HEK293T (cell line): ENCODE results near the gene ARG2.

Experiments used
- CTCF ChIA-PET: fragments of 350-600 bp; formaldehyde crosslinking; extraction: SDS; loops from one replicate; lab custom pipeline; 2021; ENCODE audit warnings: antibody characterized with exemption, inconsistent platforms; lab: Yijun Ruan, JAX
- POLR2A ChIA-PET: fragments of 350-600 bp; formaldehyde crosslinking; extraction: SDS; loops from one replicate; lab custom pipeline; 2020; ENCODE audit warnings: antibody characterized with exemption, inconsistent platforms; lab: Yijun Ruan, JAX
- DNase-seq: peaks from one replicate; pipeline ENCODE4 v3.0.0; 2012; ENCODE audit warnings: mixed read lengths; ENCODE audit errors: extremely low spot score
- ARNT ChIP-seq: fragments of 450-650 bp; IDR thresholded peaks from 2 replicates; pipeline ENCODE4 v1.6.1; 2017; ENCODE audit warnings: mild to moderate bottlenecking
- BHLHE40 ChIP-seq: fragments of 450-650 bp; IDR thresholded peaks from 2 replicates; pipeline ENCODE4 v1.6.1; 2016; ENCODE audit warnings: mild to moderate bottlenecking, moderate library complexity, borderline replicate concordance
- CTBP1 ChIP-seq: fragments of 450-650 bp; IDR thresholded peaks from 2 replicates; pipeline ENCODE4 v1.6.1; 2016; ENCODE audit warnings: borderline replicate concordance
- ELF4 ChIP-seq: fragments of 450-650 bp; IDR thresholded peaks from 2 replicates; pipeline ENCODE4 v1.6.1; 2017; ENCODE audit warnings: antibody characterized with exemption
- FOXA1 ChIP-seq: fragments of 450-650 bp; IDR thresholded peaks from 2 replicates; pipeline ENCODE4 v1.6.1; 2016; ENCODE audit warnings: mild to moderate bottlenecking
- FOXK2 ChIP-seq: fragments of 450-650 bp; IDR thresholded peaks from 2 replicates; pipeline ENCODE4 v1.6.1; 2016; ENCODE audit warnings: mild to moderate bottlenecking
- FOXM1 ChIP-seq: fragments of 450-650 bp; IDR thresholded peaks from 2 replicates; pipeline ENCODE4 v1.6.1; 2017; ENCODE audit warnings: mild to moderate bottlenecking, borderline replicate concordance
- HDGF ChIP-seq: fragments of 450-650 bp; IDR thresholded peaks from 2 replicates; pipeline ENCODE4 v1.6.1; 2017; ENCODE audit warnings: antibody characterized with exemption, borderline replicate concordance
- L3MBTL2 ChIP-seq: fragments of 450-650 bp; conservative IDR thresholded peaks from 2 replicates; pipeline ENCODE4 v1.6.1; 2016; ENCODE audit warnings: mild to moderate bottlenecking
- LEF1 ChIP-seq: fragments of 450-650 bp; IDR thresholded peaks from 2 replicates; pipeline ENCODE4 v1.6.1; 2017; ENCODE audit warnings: mild to moderate bottlenecking, borderline replicate concordance
- NFRKB ChIP-seq: fragments of 450-650 bp; IDR thresholded peaks from 2 replicates; pipeline ENCODE4 v1.6.1; 2016; ENCODE audit warnings: mild to moderate bottlenecking, moderate library complexity
- SP1 ChIP-seq: fragments of 450-650 bp; IDR thresholded peaks from 2 replicates; pipeline ENCODE4 v1.6.1; 2017
- SUZ12 ChIP-seq: fragments of 450-650 bp; IDR thresholded peaks from 2 replicates; pipeline ENCODE4 v1.6.1; 2016; ENCODE audit warnings: mild to moderate bottlenecking
- TARDBP ChIP-seq: fragments of 450-650 bp; IDR thresholded peaks from 2 replicates; pipeline ENCODE4 v1.6.1; 2016
- ZNF384 ChIP-seq: fragments of 450-650 bp; IDR thresholded peaks from 2 replicates; pipeline ENCODE4 v1.6.1; 2016
- TF ChIP-seq, protein P1 (sequence below): fragments of 450-650 bp; IDR thresholded peaks from 2 replicates; pipeline ENCODE4 v1.6.1; 2016

ARG2 gene

DNA sequence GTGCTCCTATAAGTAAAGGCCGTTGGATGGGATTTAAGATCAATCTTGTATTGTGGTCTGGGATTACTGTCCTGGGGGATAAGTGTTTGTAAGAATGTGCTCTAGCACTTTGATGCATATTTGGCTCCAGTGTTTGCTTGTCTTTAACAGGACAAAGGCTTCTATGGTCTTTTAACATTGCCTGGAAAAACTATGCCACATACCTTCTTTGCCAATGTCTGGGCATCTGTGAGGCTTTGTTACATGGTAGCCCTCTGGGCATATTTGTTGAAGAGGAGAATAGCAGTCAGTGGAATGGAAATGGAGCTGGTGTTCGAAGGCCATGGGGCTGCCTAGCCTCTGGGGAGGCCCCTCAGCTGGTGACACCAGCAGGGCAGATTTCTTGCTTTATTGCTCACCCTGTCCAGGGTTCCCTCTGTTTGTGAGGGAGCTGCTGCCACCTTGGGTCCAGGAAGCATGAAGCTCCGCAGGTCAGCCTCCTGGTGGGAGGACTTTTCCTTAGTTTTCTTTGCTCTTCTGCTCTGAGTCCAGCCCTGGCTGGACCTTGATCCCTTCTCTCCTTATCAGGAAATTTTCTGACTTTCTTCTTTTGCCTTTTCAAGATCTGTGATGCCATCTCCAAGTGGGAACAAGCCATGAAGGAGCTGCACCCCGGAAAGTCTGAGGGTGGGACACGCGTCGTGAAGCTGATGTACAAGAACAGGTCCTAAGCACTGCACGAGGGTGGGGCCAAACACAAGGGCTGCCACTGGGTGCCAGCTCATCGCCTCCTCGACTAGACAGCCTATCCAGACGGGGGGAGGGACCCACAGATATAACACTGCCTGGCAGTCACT, 39.2 kb upstream of the ARG2 start:
- no peak for DNase-seq
- ChIA-PET POLR2A (interaction anchor here (0.7 to 1.6 kb wide), 2 partner anchors 19 to 147 kb away, joined by 3 to 10 read pairs; partner anchors contain the start of gene PIGH), CTCF (interaction anchor here (0.6 to 6.8 kb wide), 7 partner anchors 9 to 213 kb away, joined by 3 to 57 read pairs (median 3); no protein-coding TSS in a partner anchor)
- TF ChIP-seq SUZ12, result no peak
- no peak for TF ChIP-seq LEF1
- TF ChIP-seq, protein P1, sequence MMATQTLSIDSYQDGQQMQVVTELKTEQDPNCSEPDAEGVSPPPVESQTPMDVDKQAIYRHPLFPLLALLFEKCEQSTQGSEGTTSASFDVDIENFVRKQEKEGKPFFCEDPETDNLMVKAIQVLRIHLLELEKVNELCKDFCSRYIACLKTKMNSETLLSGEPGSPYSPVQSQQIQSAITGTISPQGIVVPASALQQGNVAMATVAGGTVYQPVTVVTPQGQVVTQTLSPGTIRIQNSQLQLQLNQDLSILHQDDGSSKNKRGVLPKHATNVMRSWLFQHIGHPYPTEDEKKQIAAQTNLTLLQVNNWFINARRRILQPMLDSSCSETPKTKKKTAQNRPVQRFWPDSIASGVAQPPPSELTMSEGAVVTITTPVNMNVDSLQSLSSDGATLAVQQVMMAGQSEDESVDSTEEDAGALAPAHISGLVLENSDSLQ, result no peak
- no peak for TF ChIP-seq ZNF384
- TF ChIP-seq NFRKB, result no peak
- no peak for TF ChIP-seq L3MBTL2
- TF ChIP-seq ELF4, result no peak
- TF ChIP-seq ARNT, result no peak
- TF ChIP-seq FOXA1, result no peak
- TF ChIP-seq BHLHE40, result no peak
- no peak for TF ChIP-seq SP1
- TF ChIP-seq CTBP1, result no peak
- TF ChIP-seq HDGF, result no peak
- no peak for TF ChIP-seq FOXK2
- TF ChIP-seq TARDBP, result no peak
- no peak for TF ChIP-seq FOXM1

DNA sequence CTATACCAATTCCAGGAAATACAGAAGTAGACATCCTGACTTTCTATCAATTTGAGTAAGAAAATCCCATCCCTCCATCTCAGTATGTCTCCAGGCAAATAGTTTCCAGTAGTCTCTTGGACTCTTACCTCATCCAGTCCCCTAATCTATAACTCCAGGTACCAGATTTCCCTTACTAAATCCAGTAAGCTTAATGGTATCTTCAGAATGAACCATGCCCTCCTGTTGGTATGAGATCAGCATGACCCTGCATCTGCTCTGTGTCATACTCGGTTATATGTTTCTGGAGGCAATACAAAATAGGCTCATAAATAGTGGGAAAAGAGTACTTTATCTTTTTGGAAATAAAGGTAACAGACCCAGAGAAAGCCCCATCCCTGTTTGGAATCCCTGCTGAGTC, 38.1 kb upstream of the ARG2 start:
- TF ChIP-seq FOXM1 (no peak), SUZ12 (no peak)
- ChIA-PET POLR2A (interaction anchor here (1.6 kb wide), 1 partner anchor 18 kb away, joined by 10 read pairs; the partner anchor contains the start of gene PIGH), CTCF (interaction anchor here (0.6 to 6.8 kb wide), 5 partner anchors 10 to 214 kb away, joined by 3 to 57 read pairs (median 7); no protein-coding TSS in a partner anchor)
- no peak for DNase-seq

DNA sequence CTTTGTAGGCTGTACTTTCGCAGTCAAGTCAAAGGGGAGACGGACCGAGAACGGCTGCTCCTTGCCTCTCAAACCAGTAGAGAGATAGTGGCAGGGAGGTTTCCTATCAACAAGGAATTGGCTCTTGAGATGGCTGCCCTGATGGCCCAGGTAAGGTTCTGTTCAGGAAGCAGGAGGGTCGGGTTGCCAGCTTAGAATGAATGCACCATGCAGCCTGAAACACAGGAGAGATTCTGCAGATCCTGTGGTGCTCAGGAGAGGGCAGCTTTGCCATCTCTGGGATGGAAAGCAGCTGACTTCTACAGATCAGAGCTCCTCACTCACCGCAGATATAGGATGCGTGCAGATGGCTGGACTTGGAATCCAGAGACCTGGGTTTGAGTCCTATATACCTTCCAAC, 37.7 kb upstream of the ARG2 start:
- ChIA-PET POLR2A (interaction anchor here (1.6 kb wide), 1 partner anchor 18 kb away, joined by 10 read pairs; the partner anchor contains the start of gene PIGH), CTCF (interaction anchor here (1.4 to 6.8 kb wide), 4 partner anchors 10 to 155 kb away, joined by 3 to 57 read pairs (median 7); partner anchors contain the start of gene PIGH)
- TF ChIP-seq, protein P1, result no peak
- TF ChIP-seq CTBP1, result no peak
- no peak for TF ChIP-seq NFRKB
- no peak for TF ChIP-seq FOXA1
- TF ChIP-seq SP1, result no peak
- no peak for TF ChIP-seq FOXM1
- no peak for TF ChIP-seq SUZ12
- no peak for TF ChIP-seq FOXK2
- TF ChIP-seq HDGF, result no peak
- no peak for TF ChIP-seq LEF1
- TF ChIP-seq ARNT, result no peak
- TF ChIP-seq ZNF384, result no peak
- no peak for TF ChIP-seq TARDBP
- no peak for TF ChIP-seq ELF4
- no peak for TF ChIP-seq BHLHE40
- DNase-seq, result no peak

DNA sequence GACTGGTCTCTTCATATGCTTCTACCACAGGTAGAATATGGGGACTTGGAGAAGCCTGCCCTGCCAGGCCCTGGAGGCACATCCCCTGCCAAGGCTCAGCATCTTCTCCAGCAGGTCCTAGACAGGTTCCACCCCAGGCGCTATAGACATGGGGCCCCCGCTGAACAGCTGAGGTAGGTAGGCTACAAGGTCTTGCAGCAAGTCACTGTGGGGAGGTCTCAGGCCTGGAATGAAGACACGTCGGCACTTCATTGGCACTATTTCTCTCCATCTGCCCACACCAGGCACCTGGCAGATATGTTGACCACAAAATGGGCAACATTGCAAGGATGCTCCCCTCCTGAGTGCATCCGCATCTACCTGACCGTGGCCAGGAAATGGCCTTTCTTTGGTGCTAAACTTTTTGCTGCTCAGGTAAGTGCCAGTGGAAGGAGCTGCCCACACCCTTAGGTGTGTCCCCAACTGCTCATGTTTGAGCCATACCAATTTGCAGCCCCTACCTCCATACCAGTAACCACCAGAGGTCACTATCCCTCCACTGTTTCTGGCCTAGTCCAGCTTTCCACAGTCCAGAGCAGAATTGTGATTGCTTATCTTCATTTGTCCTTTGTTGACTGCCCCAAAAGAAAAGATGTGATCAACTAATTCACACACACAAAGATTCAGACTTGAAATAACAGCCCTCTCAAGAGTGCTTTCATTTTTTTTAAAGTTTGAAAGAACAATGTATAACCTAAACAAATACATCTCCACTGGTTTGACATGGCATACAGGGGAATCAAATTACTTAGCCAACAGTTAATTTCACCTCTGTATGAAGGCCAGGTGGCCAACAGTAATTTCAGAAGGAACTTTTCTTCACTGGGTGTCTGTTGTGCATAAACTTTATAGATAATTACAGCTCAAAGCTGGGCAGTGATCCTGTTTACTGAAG, 35.7 kb upstream of the ARG2 start:
- peak; percentile 74 for DNase-seq
- ChIA-PET POLR2A (interaction anchor here (1.0 to 4.9 kb wide), 2 partner anchors 16 to 120 kb away, joined by 3 to 20 read pairs; partner anchors contain the start of gene PIGH), CTCF (interaction anchor here (0.6 to 6.8 kb wide), 12 partner anchors 15 to 157 kb away, joined by 3 to 57 read pairs (median 3); no protein-coding TSS in a partner anchor)
- TF ChIP-seq TARDBP (no peak), L3MBTL2 (no peak), SP1 (no peak), ELF4 (no peak), NFRKB (no peak), FOXM1 (no peak), HDGF (no peak), LEF1 (no peak), FOXK2 (no peak), FOXA1 (no peak)
- TF ChIP-seq, protein P1, result no peak

DNA sequence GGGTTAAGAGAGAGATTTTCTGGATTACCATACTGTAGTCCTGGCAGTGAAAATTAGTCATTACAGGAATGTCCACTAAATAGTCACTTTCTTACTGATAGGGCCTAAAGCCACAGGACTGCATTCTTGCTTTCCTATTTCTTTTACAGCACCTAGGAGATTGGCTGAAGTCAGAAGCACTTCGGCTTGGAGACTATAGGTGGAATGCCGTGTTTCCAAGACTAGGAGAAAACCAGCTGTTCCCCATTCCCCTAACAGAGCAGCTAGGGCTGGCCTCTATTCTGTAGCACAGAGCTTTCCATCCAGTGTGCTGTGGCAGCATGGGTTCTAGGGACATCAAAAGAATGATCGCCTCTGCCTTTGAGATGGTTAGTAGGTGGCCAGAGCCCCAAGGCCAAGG, 34.7 kb upstream of the ARG2 start:
- ChIA-PET CTCF (interaction anchor here (0.6 to 6.8 kb wide), 11 partner anchors 14 to 158 kb away, joined by 3 to 57 read pairs (median 3); no protein-coding TSS in a partner anchor), POLR2A (interaction anchor here (4.9 kb wide), 1 partner anchor 15 kb away, joined by 20 read pairs; the partner anchor contains the start of gene PIGH)
- no peak for DNase-seq
- TF ChIP-seq ARNT (no peak), SP1 (no peak)
